GM19455 (cell line): Measurements from ENCODE around the gene EIF5A.
"Not testable (repeated sequence)": the region's sequence is repeated elsewhere in the genome, so short reads cannot be mapped to it uniquely, and the experiment has no call there.

Experiments
- ATAC-seq: cut with Tn5 transposase; IDR thresholded peaks from one replicate; pipeline ENCODE4 v1.9.1; 2021; ENCODE audit not compliant: unreplicated experiment

Gene EIF5A

DNA sequence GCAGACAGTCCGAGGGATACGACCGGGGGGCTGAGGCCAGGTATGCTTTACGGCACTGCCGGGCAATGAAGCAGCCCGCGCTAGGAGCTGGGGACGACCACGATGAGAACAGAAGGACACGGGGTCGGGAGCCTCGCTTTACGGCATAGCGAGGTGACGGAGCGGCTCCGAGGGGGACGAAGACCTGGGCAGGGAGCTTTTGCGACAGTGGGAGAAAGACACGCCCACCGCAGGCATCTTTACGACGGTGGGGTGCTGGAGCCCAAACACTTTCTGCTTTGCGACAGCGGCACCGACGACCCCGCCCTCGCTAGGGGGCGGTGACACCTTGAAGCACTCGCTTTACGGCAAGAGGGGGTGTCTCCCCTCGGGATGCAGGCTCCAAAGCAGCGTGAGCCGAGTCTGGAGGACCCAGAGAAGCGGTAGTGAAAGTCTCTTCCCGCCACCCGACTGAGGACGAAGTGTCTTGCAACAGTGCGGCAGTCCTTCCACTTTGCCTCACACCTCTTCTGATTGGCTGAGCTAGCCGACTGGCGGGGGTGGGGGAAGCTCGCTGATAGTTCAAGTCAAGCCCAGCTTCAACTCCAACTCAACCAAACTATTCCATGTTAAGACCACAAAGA, 22.1 kb downstream of the EIF5A start:
- peak; percentile 56 for ATAC-seq

DNA sequence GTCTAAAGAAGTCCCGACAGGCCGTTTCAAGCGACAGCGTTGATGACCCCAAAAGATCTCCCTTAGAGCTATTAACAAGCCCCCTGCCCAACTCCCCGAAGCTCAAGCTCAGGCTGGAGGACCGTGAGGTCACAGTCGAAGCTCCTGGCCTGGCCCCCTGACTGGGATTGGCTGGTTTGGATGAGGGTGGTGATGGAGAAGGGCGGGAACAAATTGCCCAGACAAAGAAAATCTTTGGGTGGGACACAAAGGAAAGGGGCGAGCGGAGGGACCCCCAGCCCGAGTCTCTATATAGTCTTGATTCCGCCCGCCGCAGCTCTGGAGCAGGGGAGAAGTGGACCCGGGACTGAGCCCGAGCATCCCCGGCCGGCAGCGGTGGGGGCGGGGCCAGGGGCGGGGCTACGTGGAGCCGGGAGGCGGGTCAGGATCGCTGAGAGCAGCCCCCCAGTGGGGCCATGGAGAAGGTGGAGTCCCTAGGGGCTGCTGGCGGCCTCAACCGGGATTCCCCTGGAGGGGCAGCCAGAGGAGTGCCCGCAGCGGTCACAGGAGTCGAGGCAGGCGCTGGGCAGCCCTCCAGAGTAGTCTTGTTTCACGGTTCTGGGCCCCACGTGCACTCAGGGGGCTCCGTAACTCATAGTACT, 22.7 kb downstream of the EIF5A start:
- ATAC-seq, result peak; percentile 33

DNA sequence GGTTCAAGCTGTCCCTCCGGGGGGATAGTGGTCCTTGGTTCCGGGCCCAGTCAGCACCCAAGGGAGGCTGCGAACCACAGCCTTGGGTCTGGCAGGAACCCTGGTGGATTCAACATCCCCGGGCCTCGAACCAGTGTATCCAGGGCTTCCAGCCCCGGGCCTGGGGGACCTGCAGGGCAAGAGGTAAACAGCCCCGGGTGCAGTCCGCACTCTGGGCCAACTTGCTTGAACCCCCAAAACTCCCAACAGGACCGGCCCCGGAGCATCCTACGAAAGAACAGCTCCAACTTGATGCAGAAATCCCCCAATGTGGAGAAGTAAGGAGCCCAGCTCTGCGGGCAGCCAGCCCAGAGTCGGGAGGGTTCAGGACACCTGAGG, 23.2 kb downstream of the EIF5A start:
- ATAC-seq, result no peak

DNA sequence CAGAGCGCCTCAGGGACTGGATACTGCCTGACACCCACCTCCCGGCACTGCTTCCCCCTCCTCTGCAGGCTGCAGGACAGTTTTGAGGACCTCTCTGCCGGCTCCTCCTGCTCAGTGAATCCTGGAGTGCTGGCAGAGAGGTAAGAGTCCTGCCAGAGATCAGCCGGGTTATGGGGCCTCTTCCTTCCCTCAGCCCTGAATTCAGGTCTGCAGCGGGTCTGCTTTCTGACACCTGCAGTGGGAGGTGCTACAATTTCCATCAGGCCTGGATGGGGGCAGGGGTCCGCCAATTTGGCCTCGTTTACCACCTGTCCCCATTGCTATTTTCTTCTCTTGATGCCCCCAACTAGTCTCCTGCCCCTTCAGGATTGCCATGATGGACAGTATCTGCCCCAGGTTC, 24.7 kb downstream of the EIF5A start:
- ATAC-seq, result no peak

DNA sequence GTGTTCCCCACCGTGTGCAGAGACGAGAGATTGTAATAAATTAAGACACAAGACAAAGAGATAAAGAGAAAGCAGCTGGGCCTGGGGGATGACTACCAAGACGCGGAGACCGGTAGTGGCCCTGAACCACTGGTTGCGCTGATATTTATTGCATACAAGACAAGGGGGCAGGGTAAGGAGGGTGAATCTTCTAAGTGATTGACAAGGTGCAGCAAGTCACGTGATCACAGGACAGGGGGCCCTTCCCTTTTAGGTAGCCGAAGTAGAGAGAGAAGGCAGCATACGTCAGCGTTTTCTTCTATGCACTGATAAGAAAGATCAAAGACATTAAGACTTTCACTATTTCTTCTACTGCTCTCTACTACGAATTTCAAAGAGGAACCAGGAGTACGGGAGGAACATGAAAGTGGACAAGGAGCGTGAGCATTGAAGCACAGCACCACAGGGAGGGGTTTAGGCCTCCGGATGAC, 25.2 kb downstream of the EIF5A start:
- not testable (repeated sequence) for ATAC-seq

DNA sequence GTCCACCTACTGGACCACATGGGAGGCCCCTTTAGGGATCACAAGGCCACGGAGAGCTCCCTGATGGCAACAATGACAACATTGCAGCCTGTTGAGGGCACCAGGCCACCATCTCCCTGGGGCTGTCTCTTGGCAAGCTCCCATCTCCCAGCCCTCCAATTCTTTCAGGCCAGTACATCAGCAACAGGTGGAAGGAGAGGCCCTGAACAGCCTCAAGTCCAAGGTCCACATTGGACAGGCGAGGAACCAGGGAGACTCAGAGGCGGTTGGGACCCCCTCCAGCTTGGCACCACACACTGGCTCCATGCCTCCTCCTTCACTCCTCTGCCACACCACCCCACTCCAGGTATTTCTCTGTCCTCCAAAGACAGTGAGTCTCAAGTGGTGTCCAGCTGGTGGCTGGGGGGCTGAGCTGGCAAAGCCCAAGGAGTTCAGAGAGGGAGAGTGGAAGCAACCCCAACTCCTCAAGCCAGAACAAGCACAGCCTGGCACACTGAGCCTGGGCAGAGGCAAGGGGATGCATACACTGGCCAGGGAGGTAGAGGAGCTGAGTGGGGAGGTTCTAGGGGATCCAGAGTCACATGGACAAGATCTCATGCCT, 27.6 kb downstream of the EIF5A start:
- no peak for ATAC-seq

DNA sequence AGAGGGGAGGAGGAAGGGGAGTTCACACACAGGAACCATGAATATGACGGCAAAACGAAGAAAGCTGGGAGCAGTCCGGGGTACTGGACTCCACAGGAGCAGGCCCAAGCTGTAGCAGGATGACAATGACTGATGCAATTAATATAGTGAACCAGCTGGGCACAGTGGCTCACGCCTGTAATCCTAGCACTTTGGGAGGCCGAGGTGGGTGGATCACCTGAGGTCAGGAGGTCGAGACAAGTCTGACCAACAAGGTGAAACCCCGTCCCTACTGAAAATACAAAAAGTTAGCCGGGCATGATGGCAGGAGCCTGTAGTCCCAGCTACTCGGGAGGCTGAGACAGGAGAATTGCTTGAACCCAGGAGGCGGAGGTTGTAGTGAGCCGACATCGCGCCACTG, 28.3 kb downstream of the EIF5A start:
- ATAC-seq, result not testable (repeated sequence)

DNA sequence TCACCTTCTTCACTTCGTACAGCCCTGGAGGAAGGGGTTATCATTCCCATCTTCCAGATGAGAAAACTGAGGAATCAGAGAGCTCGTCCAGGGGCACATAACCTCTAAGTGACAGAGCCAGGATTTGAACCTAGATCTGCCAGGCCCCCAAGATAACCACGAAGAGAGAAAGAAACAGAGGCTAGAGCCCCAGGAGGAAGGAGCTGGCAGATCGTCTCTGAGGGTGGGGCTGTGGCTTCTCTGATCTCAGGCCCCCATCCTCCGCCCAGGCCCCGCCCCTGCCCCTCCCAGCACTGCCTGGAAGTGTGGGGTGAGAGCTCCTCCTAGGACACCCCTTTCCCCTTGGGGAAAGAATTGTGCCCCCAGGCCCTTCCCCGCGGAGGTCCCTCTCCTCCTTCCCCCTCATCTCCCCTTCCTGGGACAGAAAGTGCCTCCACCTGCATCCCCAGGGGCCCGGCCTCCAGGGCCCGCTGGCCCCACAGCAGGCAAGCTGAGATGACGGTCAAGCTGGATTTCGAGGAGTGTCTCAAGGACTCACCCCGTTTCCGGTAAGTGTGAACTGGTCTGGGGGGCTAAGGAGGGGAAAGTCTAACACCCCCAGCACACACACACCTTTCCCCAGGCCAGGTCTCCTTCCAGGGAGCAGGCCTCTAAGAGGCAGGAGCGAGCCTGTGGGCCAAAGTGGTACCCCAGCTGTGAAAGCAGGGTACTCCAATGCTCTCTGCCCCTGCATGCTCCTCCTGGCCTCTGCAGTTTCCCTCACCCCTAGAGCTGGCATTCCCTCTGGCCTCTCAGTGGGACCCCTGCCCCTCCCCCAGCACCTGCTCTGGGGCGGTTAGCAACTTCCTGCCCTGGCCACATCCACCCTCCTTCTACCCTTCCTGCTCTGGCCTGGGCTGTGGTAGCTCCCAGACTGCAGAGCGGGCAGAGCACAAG, 29.1 kb downstream of the EIF5A start, which contains the start of gene ACAP1:
TSS of gene ACAP1 (plus strand) at position 290 of the 936 bp plus-strand sequence. CDS start at position 496, 206 bp downstream.
- no peak for ATAC-seq

DNA sequence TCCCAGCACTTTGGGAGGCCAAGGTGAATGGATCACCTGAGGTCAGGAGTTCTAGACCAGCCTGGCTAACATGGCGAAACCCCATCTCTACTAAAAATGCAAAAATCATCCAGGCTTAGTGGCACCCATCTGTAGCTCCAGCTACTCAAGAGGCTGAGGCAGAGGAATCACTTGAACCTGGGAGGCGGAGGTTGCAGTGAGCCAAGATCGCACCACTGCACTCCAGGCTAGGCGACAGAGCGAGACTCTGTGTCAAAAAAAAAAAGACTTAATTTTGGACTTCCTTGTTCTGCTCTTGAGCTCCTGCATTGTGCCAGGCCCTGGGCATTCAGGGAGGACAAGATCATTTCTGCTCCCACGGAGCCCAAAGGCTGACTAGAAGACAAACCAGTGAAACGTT, 30.2 kb downstream of the EIF5A start:
- ATAC-seq, result not testable (repeated sequence)

DNA sequence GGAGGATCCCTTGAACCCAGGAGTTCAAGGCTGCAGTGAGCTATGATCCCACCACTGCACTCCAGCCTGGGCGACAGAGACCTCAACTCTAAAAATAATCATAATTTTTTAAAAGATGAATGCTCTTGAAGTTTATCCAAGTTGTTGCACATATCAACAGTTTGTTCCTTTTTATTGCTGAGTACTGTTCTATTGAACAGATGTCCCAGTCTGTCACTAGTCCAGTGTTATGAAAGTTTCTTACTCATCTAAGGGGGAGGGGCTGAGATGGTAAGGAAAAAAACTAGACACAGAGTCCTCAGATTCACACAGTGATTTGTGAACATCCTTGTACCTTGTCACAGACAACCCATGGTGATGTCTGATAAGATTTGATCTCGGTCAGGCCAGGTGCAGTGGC, 32.8 kb downstream of the EIF5A start:
- ATAC-seq, result no peak

DNA sequence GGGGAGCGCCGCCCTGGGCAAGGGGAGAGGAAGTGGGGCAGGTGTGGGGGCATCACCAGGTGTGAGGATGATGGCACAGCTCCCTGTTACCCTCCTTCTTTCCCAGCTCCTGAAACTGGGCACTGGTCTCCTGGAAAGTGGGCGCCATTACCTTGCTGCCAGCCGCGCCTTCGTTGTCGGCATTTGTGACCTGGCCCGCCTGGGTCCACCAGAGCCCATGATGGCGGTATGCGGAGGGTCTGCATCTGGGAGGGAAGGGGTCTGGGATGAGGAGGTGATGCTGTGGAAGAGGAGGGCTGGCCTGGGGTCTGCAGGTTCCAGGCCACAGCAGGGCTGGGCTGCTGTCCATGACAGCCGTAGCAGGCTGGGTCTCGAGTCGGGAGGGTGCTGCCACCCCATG, 34.4 kb downstream of the EIF5A start:
- ATAC-seq, result no peak

DNA sequence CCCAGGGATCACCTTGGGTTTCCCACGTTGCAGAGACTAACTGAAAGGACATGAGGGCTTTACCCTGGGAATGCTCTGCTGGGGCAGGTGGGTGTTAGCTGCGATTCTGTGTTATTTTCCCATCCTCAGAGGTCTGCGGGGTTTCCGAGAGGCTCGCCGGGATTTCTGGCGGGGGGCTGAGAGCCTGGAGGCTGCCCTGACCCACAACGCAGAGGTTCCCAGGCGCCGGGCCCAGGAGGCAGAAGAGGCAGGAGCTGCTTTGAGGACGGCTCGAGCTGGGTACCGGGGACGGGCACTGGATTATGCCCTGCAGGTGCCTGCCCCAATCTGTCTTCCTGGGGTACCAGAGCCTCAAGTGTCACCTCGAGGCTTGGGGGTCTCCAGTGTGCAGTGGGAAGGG, 35.8 kb downstream of the EIF5A start:
- ATAC-seq, result no peak

DNA sequence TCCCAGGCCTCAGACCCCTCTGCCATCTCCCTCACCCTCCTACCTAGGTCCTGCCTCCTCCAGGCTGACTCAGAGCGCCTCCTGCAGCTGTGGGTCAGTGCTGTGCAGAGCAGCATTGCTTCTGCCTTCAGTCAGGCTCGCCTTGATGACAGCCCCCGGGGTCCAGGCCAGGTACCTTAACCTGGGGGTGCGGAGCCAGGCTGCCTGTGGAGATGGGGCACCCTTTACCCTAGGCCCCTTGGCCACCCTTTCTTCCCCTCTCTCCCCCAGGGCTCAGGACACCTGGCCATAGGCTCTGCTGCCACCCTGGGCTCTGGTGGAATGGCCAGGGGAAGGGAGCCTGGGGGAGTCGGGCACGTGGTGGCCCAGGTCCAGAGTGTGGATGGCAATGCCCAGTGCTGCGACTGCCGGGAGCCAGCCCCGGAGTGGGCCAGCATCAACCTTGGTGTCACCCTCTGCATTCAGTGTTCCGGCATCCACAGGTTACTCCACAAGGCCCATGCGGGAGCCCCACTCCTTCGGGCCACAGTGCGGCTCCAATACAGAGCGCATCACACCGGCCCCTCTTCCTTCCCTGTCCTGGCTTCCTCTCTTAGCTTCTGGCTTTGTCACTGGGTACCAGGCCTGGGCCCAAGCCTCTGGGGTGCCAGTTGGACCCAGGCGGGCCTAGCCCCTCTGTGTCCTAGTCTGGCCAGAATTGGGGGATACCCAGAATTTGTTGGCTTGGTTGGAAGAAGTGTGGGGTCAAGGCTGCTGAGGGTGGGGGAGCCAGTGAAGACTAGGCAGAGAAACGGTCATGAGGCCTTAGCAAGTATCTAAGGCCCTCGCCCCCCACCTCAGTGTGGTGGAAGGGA, 39.6 kb downstream of the EIF5A start:
- no peak for ATAC-seq

DNA sequence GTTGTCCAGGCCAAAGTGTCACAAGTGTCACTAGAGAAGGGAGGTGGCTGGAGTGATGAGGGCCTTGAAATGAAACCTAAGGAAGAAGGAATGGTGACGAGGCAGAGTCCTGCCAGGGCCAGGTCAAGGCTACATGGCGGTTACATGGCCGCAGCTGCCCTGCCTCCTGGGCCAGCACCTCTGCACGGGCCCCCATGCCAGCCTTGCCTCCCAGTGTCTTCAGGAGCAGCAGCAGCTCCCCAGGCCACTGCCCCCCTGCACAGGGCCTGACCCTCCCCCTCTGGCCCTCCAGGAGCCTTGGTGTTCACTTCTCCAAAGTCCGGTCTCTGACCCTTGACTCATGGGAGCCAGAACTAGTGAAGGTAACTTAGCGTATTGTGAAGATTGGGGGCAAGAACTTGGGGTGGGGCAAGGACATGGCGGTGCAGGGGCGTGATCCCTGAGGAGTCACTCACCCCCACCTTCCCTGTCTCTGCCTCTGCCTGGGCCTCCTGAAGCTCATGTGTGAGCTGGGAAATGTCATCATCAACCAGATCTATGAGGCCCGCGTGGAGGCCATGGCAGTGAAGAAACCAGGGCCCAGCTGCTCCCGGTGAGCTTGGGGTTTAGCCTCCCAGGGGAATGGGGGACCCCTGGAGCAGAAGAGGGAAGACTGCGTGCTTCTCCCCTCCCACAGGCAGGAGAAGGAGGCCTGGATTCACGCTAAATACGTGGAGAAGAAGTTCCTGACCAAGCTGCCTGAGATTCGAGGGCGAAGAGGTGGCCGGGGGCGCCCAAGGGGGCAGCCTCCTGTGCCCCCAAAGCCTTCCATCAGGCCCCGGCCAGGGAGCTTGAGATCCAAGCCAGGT, 40.4 kb downstream of the EIF5A start:
- no peak for ATAC-seq

DNA sequence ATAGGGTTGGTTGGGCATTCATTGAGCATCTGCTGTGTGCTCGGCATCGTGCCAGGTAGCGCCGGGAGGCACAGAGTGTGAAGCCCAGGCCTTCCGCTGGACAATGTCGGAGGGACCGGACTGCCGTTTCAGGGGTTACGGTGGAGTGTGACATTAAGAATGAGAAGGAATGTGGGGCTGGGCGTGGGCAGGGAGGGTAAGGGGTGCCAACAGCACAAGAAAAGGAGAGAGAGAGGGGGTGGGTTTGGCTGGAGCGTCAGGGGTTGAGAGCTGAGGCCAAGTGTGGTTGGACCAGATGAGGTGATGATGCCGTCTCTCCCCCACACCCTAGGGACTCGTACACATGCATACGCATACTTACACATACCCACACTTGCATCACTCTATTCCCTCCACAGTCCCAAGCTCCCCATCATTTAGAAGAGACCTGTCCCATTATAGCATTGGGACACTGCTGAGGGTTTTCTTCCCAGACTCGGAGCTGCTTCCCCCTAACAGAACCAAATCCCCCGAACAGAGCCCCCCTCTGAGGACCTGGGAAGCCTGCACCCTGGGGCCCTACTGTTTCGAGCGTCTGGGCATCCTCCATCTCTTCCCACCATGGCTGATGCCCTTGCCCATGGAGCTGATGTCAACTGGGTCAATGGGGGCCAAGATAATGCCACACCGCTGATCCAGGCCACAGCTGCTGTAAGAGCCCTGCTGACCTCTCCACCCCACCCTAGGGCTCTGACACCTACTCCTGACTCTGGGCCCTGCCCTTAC, 41.2 kb downstream of the EIF5A start:
- ATAC-seq, result no peak

DNA sequence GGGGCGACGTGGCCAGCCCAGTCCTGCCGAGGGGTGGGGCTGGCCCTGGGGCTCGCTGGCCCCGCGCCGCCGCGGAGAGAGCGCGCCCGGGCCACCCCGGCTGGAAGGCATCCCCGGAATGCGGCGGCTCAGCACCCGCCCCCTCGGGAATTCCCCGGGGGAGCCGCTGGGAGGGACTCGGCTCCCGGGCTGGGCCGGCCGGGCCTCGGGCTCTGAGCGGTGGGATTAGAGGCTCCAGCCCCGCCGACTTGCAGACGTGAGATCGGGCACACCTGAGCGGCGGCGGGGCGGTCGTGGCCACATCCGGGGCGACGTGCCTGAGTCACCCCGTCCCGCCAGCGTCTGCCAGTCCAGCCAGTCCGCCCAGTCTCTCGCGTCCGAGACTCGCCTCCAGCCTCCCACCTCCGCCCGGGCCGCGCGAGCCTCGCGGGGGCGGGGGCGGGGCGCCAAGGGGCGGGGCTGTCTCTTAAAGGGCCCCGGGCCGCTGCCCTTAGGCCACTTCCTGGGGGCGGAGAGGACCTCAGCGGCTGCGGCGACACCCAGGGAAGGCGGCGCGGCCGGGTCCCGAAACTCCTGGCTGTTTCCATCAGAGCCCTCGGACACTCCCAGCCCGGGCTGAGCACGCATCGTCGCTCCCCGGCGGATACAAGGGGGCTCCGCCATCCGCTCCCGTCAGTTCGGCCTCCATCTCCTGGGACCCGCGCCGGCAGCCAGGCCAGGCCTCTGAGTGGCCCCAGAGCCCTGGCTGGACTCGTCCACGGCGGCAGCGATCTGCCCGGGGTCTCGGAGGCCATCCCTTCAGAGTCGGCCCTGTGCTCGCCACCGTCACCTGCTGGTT, 44.5 kb downstream of the EIF5A start, which contains the start of gene KCTD11:
TSS of gene KCTD11 (plus strand) at position 498 of the 838 bp plus-strand sequence.
- peak; percentile 59 for ATAC-seq

DNA sequence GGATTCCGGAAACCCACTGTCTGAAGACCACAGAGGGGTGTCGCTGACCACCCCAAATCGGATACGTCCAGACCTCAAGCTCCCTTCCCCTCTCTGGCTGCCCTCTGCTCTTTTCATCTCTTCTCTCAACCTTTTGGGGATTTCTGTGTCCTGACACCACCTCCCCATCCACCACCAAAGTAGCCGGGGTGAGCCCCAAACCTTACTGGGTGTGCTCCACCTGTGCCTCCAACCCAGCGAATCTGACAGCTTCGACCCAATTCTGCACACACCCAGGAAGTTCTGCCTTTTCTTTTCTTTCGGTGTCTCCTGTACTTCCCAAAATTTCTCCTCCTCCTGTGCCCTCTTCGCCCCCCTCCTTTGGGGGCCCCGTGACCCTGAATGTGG, 45.1 kb downstream of the EIF5A start:
- ATAC-seq, result peak; percentile 2
